HL-60 (cell line): Measurements from ENCODE around the gene NOL8.

ENCODE experiments used
- DNase-seq, 2 experiments: peaks; one replicate each; pipeline ENCODE4 v3.0.0-alpha.2; 2010 to 2020; ENCODE audit warnings: low read depth in 1 of 2, low spot score in 1 of 2
- H3K27ac ChIP-seq: fragments of 250-450 bp; sonication (Bioruptor Pico); replicated peaks from 2 replicates; pipeline ENCODE4 v1.5.1; 2020; ENCODE audit warnings: mild to moderate bottlenecking, moderate library complexity
- H3K27me3 ChIP-seq: fragments of 250-450 bp; sonication (Bioruptor Pico); 2 replicates; pipeline ENCODE4 v1.5.1; 2021; ENCODE audit warnings: mild to moderate bottlenecking, moderate library complexity; ENCODE audit not compliant: insufficient read depth, poor library complexity, severe bottlenecking
- H3K4me3 ChIP-seq: replicated peaks from 2 replicates; pipeline ENCODE4 v1.5.1; 2011; ENCODE audit warnings: mild to moderate bottlenecking, control low read depth, low read length; ENCODE audit not compliant: insufficient read depth
- CTCF ChIP-seq: IDR thresholded peaks from one replicate; pipeline ENCODE4 v1.5.1; 2011; ENCODE audit warnings: low read length, control low read depth, inconsistent platforms; ENCODE audit not compliant: insufficient read depth
- GABPA ChIP-seq: IDR thresholded peaks from 2 replicates; pipeline ENCODE4 v1.6.1; 2012; ENCODE audit warnings: low read depth
- POLR2AphosphoS5 ChIP-seq: IDR thresholded peaks from 2 replicates; pipeline ENCODE4 v1.6.1; 2012; ENCODE audit warnings: low read depth
- REST ChIP-seq: IDR thresholded peaks from 2 replicates; pipeline ENCODE4 v1.6.1; 2012; ENCODE audit warnings: low read depth; ENCODE audit not compliant: insufficient replicate concordance
- SPI1 ChIP-seq: IDR thresholded peaks from 2 replicates; pipeline ENCODE4 v1.6.1; 2012; ENCODE audit warnings: low read depth, mild to moderate bottlenecking, borderline replicate concordance

NOL8 gene

GRCh38 chr9:92279302-92279701, 45.8 kb downstream of the NOL8 start:
- TF ChIP-seq POLR2AphosphoS5 (no peak), REST (no peak), GABPA (no peak), SPI1 (no peak), CTCF (no peak)
- no peaks in the 10 kb centered on the region for H3K27me3 ChIP-seq
- H3K4me3 ChIP-seq, result no peak overlapping the region
- no peak for DNase-seq
- H3K27ac ChIP-seq, result no peak overlapping the region

- no peak overlapping the region for H3K27ac ChIP-seq
- no peak overlapping the region for H3K4me3 ChIP-seq
- DNase-seq, result no peak
- no peaks in the 10 kb centered on the region for H3K27me3 ChIP-seq
- TF ChIP-seq SPI1, result no peak
- no peak for TF ChIP-seq CTCF
- TF ChIP-seq POLR2AphosphoS5, result no peak
- TF ChIP-seq GABPA, result no peak
- TF ChIP-seq REST, result no peak
Observed at GRCh38 chr9:92278110-92278509, 47.0 kb downstream of the NOL8 start.

- Histone ChIP-seq H3K27ac (no peak overlapping the region), H3K4me3 (no peak overlapping the region), H3K27me3 (no peaks in the 10 kb centered on the region)
- DNase-seq, result no peak
- TF ChIP-seq REST (no peak), SPI1 (0 out of 2 replicates have a peak, but pooled peaks have one; percentile 4), POLR2AphosphoS5 (no peak)
Observed at GRCh38 chr9:92276331-92277032, 48.7 kb downstream of the NOL8 start.
